ENCODE results near the gene TMEM167A.
A peak's percentile ranks its signal among the peaks of the same experiment; 100 is the strongest.

Gene TMEM167A, protein sequence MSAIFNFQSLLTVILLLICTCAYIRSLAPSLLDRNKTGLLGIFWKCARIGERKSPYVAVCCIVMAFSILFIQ

DNA sequence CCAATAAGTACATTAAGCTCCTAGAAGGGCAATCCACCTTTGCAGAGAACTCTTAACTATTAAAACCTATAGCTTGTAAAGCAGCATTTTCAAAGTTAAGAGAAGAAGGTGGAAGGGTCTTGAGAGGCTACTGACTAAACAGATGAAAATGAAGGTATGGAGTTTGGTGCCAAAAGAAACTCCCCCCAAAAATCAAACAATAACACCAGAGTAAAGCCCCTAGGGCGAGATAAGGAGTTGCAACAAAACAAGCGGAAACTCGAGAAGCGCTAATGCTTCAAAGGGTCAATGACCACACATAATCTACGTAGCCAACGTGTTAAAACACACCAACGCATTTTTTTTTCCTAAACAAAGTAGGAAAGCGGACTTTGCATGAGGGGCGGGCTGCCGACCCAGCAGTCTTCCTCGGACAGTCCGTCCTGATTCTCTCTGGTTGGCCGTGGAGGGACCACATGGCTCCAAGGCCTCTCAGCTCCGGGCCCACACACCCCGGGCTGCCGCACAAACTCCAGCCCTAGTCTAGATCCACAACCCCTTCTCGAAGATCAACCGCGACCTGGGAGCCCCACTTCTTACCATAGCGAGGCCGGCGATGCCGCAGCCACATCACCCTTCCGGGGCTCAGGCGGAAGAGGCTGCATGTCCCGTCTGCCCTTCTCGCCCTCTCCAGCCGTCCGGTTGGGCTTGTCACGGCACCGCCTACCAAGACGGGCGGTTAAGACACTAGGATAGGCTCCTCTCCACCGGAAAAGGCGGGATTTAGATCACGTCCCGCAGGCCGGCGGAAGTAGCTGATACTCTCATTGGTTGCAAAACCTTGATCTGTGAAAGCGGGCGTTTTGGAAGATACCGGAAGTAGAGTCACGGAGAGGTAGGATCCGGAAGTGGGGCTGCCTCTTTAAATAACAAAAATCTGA lies at the start of gene TMEM167A, which contains the start of gene XRCC4:
Gene TMEM167A, minus strand, starts transcription at position 653 of the 920 bp plus-strand sequence. Its CDS starts 71 bp downstream, at position 582.
Gene XRCC4, plus strand, starts transcription at position 806 of the 920 bp plus-strand sequence. CDS start 27,373 bp downstream, outside the sequence.
- DNase-seq (ENCODE audit: low read depth), result peak; percentile 86

DNA sequence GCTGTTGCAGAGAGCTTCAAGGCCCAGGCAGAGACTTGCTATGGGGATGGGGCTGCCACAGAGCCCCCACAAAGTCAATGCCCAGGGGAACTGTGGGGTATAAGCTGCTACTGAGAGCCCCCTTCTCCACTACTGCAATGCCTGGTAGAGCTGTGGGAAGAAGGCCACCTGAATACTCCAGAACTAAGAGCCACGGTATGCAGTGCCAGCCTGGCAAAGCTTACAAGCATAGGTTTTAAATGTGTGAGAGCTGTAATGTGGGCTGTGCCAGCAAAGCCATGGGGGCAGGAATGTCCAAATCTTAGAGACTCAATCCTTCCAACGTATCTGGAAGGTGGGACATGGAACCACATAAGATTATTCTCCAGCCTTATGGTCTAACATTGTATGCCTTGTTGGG lies 49.3 kb upstream of the TMEM167A start:
- DNase-seq (ENCODE audit: low read depth), result no peak

DNA sequence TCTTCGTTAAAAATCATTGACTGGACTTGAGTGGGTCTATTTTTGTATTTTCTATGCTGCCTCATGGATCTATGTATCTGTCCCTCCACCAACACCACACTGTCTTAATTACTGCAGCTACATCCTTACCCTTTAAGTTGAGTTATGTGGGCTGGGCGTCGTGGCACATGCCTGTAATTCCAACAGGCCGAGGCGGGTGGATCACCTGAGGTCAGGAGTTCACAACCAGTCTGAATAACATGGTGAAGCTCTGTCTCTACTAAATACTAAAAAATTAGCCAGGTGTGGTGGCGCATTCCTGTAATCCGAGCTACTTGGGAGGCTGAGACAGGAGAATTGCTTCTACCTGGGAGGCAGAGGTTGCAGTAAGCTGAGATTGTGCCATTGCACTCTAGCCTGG lies 48.4 kb upstream of the TMEM167A start:
- DNase-seq (ENCODE audit: low read depth), result no peak

DNA sequence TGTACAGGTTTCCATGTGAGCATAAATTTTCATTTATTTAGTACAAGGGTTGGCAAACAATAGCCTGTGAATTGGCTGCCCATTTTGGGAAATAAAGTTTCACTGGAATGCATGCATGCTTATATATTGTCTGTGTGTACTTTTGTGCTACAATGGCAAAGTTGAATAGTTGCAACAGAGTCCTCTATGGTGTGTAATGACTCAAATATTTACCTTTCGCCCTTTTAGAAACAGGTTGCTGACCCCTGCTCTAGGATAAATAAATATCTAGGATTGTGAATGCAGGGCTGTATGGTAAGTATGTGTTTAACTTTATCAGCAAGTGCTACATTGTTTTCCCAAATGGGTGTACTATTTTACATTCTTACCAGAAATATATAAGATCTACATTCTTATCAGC lies 47.4 kb upstream of the TMEM167A start:
- no peak for DNase-seq (ENCODE audit: low read depth)

DNA sequence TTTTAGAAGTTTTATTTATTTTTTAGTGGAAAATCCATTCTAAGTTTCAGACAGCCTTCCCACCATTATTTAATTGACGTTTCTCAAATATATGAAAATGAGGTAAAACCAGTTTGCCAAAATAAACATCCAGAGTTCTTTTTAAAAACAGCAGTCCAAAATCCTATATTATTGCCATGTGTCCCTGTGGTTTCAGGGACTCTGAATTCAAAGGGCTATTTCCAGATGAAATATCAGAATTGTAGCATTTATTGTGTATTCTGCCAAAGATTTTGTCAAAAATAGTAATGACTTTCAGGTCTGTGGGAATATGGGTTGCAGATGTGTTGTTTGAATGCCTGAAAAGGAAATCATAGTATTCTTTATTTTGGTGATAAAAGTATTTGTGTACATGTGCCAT lies 41.8 kb upstream of the TMEM167A start:
- DNase-seq (ENCODE audit: low read depth), result no peak

DNA sequence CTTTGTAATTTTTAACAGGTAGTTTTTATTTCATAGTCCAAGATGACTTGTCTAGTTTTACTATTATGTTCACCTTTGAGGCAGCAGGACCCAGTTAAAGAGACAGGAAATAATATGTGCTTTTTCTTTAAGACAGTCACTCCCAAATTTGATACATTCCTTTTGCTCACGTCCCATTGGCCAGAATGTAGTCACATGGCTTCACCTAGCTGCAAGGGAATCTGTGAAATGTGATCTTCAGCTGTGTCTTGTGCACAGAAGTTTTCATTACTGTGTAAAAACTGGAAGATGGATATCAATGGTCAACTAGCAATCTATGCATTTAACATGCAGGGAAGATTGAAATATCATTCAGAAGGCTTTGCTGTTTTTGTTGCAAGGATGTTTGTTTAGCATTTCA lies 41.3 kb upstream of the TMEM167A start:
- DNase-seq (ENCODE audit: low read depth), result no peak

DNA sequence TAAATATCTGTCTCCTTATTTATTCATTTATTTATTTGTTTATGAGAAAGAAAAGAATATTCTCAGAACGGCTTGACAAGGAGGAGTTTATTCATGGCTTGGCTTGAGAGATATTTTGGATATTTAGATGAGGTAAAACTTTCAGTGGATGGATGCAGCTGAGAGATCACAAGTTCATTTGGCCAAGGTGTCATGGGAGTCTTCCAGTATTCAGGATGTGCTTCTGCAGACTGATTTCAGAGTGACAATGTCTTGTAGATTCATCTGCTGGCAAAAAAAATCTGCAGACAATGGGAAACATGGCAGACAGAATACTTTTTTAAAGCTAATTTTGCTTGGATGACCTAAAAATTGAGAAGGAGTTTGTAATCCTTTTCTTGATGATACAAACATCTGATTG lies 38.6 kb upstream of the TMEM167A start:
- DNase-seq (ENCODE audit: low read depth), result no peak

DNA sequence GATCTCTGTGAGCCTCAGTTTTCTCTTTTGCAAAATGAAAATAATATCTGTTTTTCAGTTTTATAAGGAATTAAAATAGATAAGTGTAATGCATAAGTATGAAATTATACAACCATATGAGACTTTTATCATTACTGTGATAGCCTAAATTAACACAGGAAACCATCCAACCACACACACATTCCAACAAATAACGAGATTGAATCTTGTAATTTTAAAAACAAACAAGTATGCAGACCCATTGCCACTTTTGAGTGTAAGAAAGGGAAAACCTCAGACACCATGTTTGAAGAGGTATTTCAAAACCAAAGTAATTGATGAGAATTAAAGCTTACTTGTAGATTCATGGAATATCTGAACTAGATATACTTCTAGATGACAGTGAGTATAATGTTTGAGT lies 32.2 kb upstream of the TMEM167A start:
- DNase-seq (ENCODE audit: low read depth), result no peak

DNA sequence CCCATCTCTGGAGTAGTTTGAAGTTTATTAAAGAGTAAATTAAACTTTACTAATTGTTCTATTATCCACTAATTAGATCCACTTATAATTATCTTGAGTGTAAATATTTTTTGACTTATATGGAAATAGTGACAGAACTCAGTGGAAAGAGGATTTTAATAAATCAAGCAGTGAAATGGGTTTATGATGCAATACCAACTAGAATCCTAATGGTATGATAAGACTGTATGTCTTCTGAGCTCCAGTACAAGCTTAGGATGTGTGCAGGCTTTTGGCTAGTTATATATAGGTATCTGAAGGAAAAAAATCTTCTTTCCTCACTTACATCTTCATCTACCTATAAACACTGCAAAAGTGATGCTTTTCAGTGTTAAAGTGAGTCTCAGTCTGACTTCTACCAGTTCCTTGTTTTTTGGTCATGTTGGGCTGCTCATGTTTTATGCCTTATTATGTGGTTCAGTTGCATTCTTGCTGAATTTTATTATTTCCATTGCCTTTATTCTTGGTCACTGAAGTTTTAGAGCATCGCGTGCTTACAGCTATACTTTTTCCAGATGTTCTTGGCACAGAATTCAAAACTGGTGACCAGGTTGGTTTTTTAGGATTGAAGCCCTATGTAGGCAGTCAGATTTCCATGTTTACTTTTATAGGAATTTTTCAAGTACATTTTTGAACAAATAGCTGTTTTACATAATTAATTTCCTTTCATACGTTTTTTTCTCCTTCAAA lies 30.7 kb upstream of the TMEM167A start:
- DNase-seq (ENCODE audit: low read depth), result no peak

DNA sequence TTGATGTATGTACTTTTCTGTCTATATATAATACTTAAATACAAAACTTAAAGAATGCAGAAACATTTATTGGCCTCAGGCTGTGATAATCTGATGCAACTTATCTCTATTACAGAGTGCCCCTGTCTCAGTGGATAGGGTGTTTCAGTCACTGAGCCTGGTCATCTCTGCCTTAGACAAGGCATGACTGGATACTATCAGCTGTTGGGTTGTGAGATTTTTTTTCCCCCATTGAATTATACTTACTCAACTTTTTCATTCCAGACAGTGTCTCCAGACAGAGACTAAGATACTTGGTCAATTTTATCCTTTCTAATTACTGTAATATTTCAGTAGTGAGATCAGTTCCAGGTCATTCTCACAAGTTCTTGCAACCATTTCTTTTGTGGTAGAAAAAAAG lies 26.8 kb upstream of the TMEM167A start:
- DNase-seq (ENCODE audit: low read depth), result no peak

DNA sequence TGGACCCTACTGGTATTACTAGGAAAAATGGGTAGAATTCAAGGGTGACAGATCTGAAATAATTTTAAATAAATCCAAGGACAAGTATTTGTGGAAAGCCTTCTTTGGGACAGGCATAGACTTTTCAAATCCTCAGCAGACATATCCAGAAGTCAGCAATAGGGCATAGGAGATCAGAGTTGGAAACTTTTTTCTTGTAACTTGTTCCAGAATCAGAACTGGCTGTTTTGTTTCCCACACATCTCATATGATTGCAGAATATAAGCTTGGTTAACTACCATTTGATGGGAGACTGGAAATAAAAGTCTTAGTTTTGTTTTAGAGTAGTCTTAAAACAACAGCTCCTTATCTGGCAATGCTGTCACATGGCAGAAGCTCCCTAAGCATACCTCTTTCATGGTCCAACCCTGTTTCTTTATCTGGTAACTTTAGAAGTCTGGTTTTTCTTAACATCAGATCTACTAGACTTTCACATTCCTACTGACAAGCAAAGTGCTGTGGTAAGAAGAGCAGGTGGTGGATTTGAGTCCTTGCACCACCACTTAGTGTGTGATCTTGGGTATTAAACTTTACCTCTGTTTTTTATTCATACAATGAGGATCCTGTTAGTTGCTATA lies 25.3 kb upstream of the TMEM167A start:
- no peak for DNase-seq (ENCODE audit: low read depth)

DNA sequence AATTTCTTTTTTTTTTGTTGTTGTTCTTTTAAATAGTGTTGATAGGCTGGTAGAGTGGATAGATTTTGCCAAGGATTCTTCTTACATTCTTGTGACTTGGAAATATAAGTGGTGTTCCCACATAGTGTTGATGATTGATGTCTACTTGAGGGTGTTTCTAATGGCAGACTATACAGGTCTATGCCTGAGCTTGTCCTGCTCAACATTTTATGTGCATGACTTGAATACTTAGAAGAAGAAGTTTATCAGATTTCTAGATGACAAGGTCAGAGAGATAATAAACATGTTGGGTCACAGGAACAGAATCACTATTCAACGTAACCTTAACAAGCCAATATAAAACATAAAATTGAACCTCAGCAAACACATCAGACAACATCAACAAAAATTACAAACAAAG lies 24.3 kb upstream of the TMEM167A start:
- DNase-seq (ENCODE audit: low read depth), result no peak

DNA sequence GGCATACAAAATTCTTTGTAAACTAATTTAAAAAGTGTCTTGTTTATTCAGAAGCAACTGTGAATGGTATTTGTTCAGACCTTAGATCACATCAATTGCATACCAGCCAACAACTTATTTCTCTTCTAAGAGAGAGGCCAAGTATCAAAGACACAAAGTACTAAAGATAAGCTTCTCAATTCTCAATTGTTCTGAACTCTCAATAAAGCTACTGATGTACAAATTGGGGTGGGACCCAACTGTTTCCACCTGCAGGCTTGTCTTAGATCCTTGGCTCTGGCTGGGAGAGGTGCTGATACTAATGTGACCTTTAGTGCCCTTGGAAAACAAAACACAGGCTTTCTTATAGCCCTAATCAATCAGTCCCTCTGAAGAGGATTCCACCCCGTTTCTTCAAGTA lies 22.3 kb upstream of the TMEM167A start:
- no peak for DNase-seq (ENCODE audit: low read depth)

DNA sequence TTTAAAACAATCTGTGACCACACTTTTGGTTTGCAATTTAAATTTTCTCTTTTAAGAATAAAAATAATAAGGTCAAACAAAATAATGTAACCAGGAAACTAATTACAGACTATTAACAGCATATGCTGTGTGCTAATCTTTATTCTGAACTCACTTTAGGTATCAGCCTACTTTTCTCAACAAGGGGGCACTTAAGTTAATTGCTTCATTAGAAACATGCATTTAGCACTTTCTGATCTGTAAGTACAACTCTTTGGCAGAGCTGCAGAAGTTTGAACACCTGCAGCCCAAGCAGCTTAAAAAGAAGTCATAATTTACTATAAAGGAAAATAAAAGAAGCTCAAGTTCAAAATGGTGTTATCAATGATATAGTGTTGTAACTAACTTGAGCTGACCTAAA lies 21.8 kb upstream of the TMEM167A start:
- no peak for DNase-seq (ENCODE audit: low read depth)

DNA sequence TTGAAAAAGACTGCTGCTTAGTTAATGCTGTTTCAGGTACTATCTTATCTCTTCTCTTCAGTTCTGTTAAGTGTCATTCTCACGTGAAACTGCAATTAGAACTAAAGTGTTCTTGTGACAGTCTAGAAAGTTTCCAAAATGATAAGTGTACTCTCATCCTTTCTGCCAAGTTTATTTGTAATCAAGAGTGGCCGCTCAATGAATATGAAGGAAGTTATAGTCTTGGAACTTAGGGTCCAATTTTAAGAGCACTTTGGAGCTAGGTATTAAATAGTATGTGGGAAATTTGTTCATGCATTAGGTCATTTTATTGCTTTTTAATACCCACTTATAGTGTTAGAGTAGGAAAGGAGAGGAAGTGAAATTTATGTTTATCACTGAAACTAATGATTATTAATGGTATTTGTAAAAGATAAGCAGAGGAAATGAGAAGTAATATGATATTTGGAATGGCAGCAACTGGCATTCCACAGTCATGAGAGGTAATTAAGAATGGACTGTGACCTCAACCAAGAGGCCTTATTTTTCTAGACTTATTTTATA lies 20.6 kb upstream of the TMEM167A start:
- no peak for DNase-seq (ENCODE audit: low read depth)

DNA sequence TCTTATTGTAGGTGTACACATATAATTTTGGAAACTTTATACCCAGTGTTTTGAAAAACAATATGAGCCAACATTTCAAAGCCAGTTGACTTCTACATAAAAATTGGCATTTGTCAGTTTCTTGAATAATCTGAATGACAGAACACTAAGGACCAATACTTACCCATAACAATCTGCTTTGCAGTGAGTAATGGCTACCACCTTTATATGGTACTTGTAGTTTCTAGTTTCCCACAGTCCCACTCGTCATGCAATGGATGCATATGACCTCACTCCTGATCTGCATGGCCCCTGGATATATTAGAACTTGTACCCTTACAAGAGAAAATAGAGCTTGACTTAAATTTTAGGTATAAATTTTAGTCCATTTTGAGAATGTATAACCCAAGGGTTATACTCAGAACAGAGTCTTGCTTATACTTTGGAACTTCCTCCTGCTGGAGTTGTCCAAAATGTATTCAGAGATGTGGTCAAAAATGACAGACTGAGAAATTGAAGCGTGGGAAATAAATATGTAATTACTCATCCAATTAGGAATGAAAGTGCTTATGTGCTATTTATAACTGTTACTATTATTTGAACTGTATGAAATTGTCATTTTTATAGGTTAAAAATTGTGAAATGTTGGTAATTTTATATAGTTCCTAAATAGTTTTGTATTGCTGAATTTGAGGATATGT lies 19.6 kb upstream of the TMEM167A start:
- no peak for DNase-seq (ENCODE audit: low read depth)

DNA sequence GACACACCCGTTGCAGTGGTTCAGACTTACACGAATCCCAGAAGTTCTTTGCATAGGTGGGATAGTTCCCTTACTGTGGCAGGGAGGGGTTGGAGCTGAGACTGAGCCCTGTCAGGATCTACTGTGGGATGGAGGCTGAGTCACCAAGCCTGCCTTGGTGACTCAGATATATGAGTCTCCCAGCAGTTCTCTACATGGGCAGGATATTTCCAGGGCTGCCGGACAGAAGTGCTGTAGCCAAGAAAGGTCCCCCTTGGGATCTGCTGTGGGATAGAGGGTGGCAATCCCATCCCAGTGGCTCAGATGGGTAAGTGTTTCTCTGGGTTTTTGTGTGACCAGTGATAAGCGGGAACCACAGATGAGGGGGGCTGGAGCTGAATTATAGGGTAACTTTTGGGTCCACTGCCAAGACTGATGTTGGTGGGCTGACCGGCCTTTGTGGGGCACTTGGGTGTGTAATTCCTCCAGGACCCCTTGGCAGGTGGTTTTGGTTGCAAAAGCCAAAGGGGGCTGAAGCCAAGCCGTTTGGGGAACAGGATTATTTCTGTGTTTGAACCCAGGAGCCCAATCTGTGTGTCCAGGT lies 18.9 kb upstream of the TMEM167A start:
- DNase-seq (ENCODE audit: low read depth), result no peak

DNA sequence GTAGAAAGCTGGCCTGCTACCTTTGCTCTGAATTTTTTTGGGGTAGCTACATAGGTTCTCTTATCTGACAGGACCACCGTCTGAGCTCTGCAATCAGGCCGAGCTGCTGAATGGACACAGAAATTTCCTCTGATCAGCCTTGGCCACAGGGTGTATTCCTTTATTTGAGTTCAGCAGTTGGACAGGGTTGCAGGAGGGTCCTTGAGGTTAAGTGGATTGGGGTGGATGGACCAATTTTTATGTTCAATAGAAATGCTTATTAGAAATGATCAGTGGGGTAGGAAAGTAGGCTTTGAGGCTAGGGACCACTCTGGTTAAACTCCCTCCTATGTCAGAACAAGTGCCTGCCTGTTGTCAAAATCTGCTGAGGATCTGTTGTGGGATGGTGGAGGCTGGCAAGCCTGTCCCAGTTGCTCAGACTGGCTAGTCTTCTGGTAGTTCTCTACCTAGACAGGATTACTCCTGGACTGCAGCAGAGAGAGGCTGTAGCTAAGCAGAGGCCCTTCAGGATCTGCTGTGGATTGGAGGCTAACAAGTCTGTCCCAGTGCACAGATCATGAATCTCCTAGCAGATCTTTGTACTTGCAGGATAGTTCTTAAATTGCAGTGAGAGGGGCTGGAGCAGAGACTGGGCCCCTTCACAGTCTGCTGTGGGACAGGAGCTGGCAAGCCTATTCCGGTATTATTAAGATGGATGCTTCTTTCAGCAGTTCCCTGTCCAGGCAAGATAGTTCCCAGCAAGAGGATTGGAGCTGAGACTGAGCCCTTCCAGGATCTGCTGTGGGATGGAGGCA lies 18.2 kb upstream of the TMEM167A start:
- no peak for DNase-seq (ENCODE audit: low read depth)

DNA sequence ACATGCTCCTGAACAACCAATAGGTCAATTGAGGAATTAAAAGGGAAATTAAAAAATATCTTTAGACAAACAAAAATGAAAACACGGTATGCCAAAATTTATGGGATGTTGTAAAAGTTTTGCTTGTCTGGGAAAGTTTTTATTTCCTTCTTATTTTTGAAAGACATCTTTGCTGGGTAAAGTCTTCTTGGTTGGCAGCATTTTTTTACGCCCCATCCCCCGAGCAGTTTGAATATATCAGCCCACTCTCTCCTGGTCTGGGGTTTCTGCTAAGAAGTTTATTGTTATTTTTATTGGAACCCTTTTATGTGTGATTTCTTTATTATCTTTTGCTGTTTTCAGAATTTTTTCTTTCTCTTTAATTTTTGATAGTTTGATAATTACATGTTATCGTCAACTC lies 16.5 kb upstream of the TMEM167A start:
- DNase-seq (ENCODE audit: low read depth), result no peak

DNA sequence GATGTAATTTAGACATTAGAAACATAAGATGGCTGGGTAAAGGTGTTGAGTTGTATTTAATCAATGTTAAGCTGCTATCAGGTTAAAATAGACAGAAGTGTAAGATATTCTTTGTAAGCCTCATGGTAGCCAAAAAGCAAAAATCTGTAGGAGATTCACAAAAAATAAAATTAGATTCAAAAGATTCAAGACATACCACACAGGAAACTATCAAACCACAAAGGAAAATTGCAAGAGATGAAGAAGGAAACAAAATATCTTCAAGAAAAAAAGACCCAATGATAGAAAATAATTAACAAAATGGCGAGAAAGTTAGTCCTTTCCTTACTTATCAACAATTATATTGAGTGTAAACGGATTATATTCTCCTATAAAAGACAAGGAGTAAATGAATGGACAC lies 15.4 kb upstream of the TMEM167A start:
- DNase-seq (ENCODE audit: low read depth), result no peak

DNA sequence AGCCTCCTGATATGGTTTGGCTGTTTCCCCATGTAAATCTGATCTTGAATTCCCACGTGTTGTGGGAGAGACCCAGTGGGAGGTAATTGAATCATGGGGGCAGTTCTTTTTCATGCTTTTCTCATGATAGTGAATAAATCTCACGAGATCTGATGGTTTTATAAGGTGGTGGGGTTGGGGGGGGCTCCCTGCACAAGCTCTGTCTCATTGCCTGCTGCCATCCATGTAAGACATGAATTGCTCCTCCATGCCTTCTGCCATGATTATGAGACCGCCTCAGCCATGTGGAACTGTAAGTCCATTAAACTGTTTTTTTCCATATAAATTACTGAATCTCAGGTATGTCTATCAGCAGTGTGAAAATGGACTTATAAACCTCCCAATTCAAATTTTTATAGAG lies 13.0 kb upstream of the TMEM167A start:
- DNase-seq (ENCODE audit: low read depth), result no peak
